Measurements from ENCODE around the gene EFHB.

Gene EFHB

GRCh38 chr3:19932422-19932821 is 1.6 kb downstream of the EFHB start:
- H3K4me3 ChIP-seq (ENCODE audit: low read length) = no peak overlapping the region
- DNase-seq (ENCODE audit: low read depth) = no peak
- TF ChIP-seq CTCF (conservative IDR thresholded peaks at IDR 0.05; ENCODE audit: low read depth, low read length) = no peak

- DNase-seq (ENCODE audit: low read depth) = no peak
- H3K4me3 ChIP-seq (ENCODE audit: low read length) = no peak overlapping the region
- TF ChIP-seq CTCF (conservative IDR thresholded peaks at IDR 0.05; ENCODE audit: low read depth, low read length) = no peak
These were observed 2.2 kb downstream of the EFHB start for GRCh38 chr3:19931767-19932188.

- no peak overlapping the region for H3K4me3 ChIP-seq (ENCODE audit: low read length)
- DNase-seq (ENCODE audit: low read depth) = no peak
- no peak for TF ChIP-seq CTCF (conservative IDR thresholded peaks at IDR 0.05; ENCODE audit: low read depth, low read length)
These were observed 2.8 kb downstream of the EFHB start for GRCh38 chr3:19931180-19931692.

- no peak overlapping the region for H3K4me3 ChIP-seq (ENCODE audit: low read length)
- TF ChIP-seq CTCF (conservative IDR thresholded peaks at IDR 0.05; ENCODE audit: low read depth, low read length) = no peak
- DNase-seq (ENCODE audit: low read depth) = no peak
These were observed 13.5 kb downstream of the EFHB start for GRCh38 chr3:19920401-19921080.

GRCh38 chr3:19917167-19917566 is 16.9 kb downstream of the EFHB start:
- no peak for DNase-seq (ENCODE audit: low read depth)
- no peak overlapping the region for H3K4me3 ChIP-seq (ENCODE audit: low read length)
- TF ChIP-seq CTCF (conservative IDR thresholded peaks at IDR 0.05; ENCODE audit: low read depth, low read length) = no peak

GRCh38 chr3:19911452-19911851 is 22.6 kb downstream of the EFHB start:
- H3K4me3 ChIP-seq (ENCODE audit: low read length) = no peak overlapping the region
- DNase-seq (ENCODE audit: low read depth) = no peak
- TF ChIP-seq CTCF (conservative IDR thresholded peaks at IDR 0.05; ENCODE audit: low read depth, low read length) = no peak

- no peak for DNase-seq (ENCODE audit: low read depth)
- no peak for TF ChIP-seq CTCF (conservative IDR thresholded peaks at IDR 0.05; ENCODE audit: low read depth, low read length)
- H3K4me3 ChIP-seq (ENCODE audit: low read length) = no peak overlapping the region
These were observed 26.5 kb downstream of the EFHB start for GRCh38 chr3:19907523-19907922.
